H9 (cell line): ENCODE measurements around the gene DCAF8. TPM values are rescaled to one million over a fixed set of nuclear protein-coding genes. Genes with fewer than 3 reads are reported as not detected.

ENCODE experiments used
- DNase-seq: peaks from one replicate; pipeline ENCODE4 v3.0.0-alpha.2; 2017
- H2AFZ ChIP-seq: one replicate; pipeline ENCODE4 v1.6.1; 2013; ENCODE audit warnings: mild to moderate bottlenecking, low read length, control low read depth, moderate library complexity
- H2AK5ac ChIP-seq: 2 replicates; pipeline ENCODE4 v1.6.1; 2013; ENCODE audit warnings: low read length, control low read depth, mixed read lengths; ENCODE audit not compliant: insufficient read length
- H2BK120ac ChIP-seq: one replicate; pipeline ENCODE4 v1.6.1; 2013; ENCODE audit warnings: low read depth, mild to moderate bottlenecking, low read length, control low read depth, inconsistent platforms; ENCODE audit not compliant: poor library complexity, severe bottlenecking
- H2BK12ac ChIP-seq: 2 replicates; pipeline ENCODE4 v1.6.1; 2013; ENCODE audit warnings: low read length, control low read depth, mixed read lengths, low read depth; ENCODE audit not compliant: insufficient read length
- H2BK15ac ChIP-seq: 2 replicates; pipeline ENCODE4 v1.6.1; 2013; ENCODE audit warnings: low read depth, low read length, control low read depth
- H2BK20ac ChIP-seq: one replicate; pipeline ENCODE4 v1.6.1; 2013; ENCODE audit warnings: low read depth, mild to moderate bottlenecking, low read length, control low read depth, inconsistent platforms; ENCODE audit not compliant: poor library complexity, severe bottlenecking
- H2BK5ac ChIP-seq: 2 replicates; pipeline ENCODE4 v1.6.1; 2013; ENCODE audit warnings: low read length, control low read depth, mixed read lengths; ENCODE audit not compliant: insufficient read length
- H3K14ac ChIP-seq: 2 replicates; pipeline ENCODE4 v1.6.1; 2013; ENCODE audit warnings: low read length, control low read depth; ENCODE audit not compliant: insufficient read depth
- H3K18ac ChIP-seq: 2 replicates; pipeline ENCODE4 v1.6.1; 2013; ENCODE audit warnings: low read depth, mild to moderate bottlenecking, mixed read lengths, low read length, control low read depth; ENCODE audit not compliant: insufficient read length
- H3K23ac ChIP-seq: 2 replicates; pipeline ENCODE4 v1.6.1; 2013; ENCODE audit warnings: low read length, control low read depth, mixed read lengths, low read depth; ENCODE audit not compliant: insufficient read length
- H3K23me2 ChIP-seq: 2 replicates; pipeline ENCODE4 v1.6.1; 2013; ENCODE audit warnings: low read depth, mild to moderate bottlenecking, mixed read lengths, low read length, control low read depth; ENCODE audit not compliant: insufficient read length, poor library complexity, severe bottlenecking
- H3K27ac ChIP-seq: 2 replicates; pipeline ENCODE4 v1.5.1; 2013; ENCODE audit warnings: low read length, control low read depth, mixed read lengths, low read depth; ENCODE audit not compliant: insufficient read length
- H3K27me3 ChIP-seq: 2 replicates; pipeline ENCODE4 v1.6.1; 2013; ENCODE audit warnings: low read length, control low read depth, inconsistent platforms; ENCODE audit not compliant: insufficient read depth
- H3K4ac ChIP-seq: 2 replicates; pipeline ENCODE4 v1.6.1; 2013; ENCODE audit warnings: low read depth, mild to moderate bottlenecking, control low read depth, inconsistent platforms, low read length, moderate library complexity
- H3K4me1 ChIP-seq: 2 replicates; pipeline ENCODE4 v1.6.1; 2013; ENCODE audit warnings: low read length, control low read depth, inconsistent platforms; ENCODE audit not compliant: insufficient read depth
- H3K4me2 ChIP-seq: 2 replicates; pipeline ENCODE4 v1.6.1; 2013; ENCODE audit warnings: low read length, control low read depth, mixed read lengths; ENCODE audit not compliant: insufficient read length, insufficient read depth
- H3K56ac ChIP-seq: 2 replicates; pipeline ENCODE4 v1.6.1; 2013; ENCODE audit warnings: low read depth, mild to moderate bottlenecking, mixed read lengths, low read length, control low read depth; ENCODE audit not compliant: insufficient read length
- H3K79me1 ChIP-seq: 2 replicates; pipeline ENCODE4 v1.6.1; 2013; ENCODE audit warnings: low read depth, mild to moderate bottlenecking, moderate library complexity, low read length, control low read depth, inconsistent platforms; ENCODE audit not compliant: insufficient read depth, poor library complexity, severe bottlenecking
- H3K79me2 ChIP-seq: 2 replicates; pipeline ENCODE4 v1.6.1; 2013; ENCODE audit warnings: low read length, control low read depth, inconsistent platforms; ENCODE audit not compliant: insufficient read depth
- H3K9ac ChIP-seq: 2 replicates; pipeline ENCODE4 v1.6.1; 2013; ENCODE audit warnings: low read length, control low read depth, mixed read lengths; ENCODE audit not compliant: insufficient read length; ENCODE audit errors: extremely low read depth
- H3K9me3 ChIP-seq: one replicate; pipeline ENCODE4 v1.6.1; 2013; ENCODE audit warnings: low read depth, low read length, inconsistent platforms; ENCODE audit not compliant: control insufficient read depth
- H3T11ph ChIP-seq: one replicate; pipeline ENCODE4 v1.6.1; 2013; ENCODE audit warnings: mild to moderate bottlenecking, low read length, control low read depth, inconsistent platforms
- H4K20me1 ChIP-seq: one replicate; pipeline ENCODE4 v1.6.1; 2013; ENCODE audit not compliant: control insufficient read depth, insufficient read length, insufficient read depth
- H4K5ac ChIP-seq: 2 replicates; pipeline ENCODE4 v1.6.1; 2013; ENCODE audit warnings: low read depth, mild to moderate bottlenecking, mixed read lengths, low read length, control low read depth; ENCODE audit not compliant: insufficient read length
- H4K8ac ChIP-seq: replicated peaks from 2 replicates; pipeline ENCODE4 v1.6.1; 2013; ENCODE audit warnings: low read length, control low read depth, mixed read lengths, low read depth; ENCODE audit not compliant: insufficient read length
- H4K91ac ChIP-seq: 2 replicates; pipeline ENCODE4 v1.6.1; 2013; ENCODE audit warnings: low read depth, mild to moderate bottlenecking, moderate library complexity, mixed read lengths, low read length, control low read depth; ENCODE audit not compliant: insufficient read length
- H3K27ac Mint-ChIP-seq, 3 experiments: 2 replicates in 2 of 3; 3 replicates in 1 of 3; pipeline ENCODE4 v1.8.0; 2020 to 2021; ENCODE audit warnings: mixed read lengths in 3 of 3, mild to moderate bottlenecking in 1 of 3, moderate library complexity in 1 of 3
- H3K27me3 Mint-ChIP-seq: 2 replicates; pipeline ENCODE4 v1.8.0; 2021; ENCODE audit warnings: low read depth, mild to moderate bottlenecking, moderate library complexity, mixed read lengths
- H3K36me3 Mint-ChIP-seq, 3 experiments: 2 replicates in 2 of 3; 3 replicates in 1 of 3; pipeline ENCODE4 v1.8.0; 2020 to 2021; ENCODE audit warnings: low read depth in 3 of 3, mixed read lengths in 3 of 3; ENCODE audit not compliant: insufficient read depth in 1 of 3
- H3K4me1 Mint-ChIP-seq, 2 experiments: 2 replicates each; pipeline ENCODE4 v1.8.0; 2020; ENCODE audit warnings: mixed read lengths in 2 of 2
- H3K4me3 Mint-ChIP-seq, 2 experiments: 2 replicates in 1 of 2; 3 replicates in 1 of 2; pipeline ENCODE4 v1.8.0; 2020 to 2021; ENCODE audit warnings: mild to moderate bottlenecking in 2 of 2, mixed read lengths in 2 of 2, moderate library complexity in 1 of 2
- H3K9me3 Mint-ChIP-seq, 2 experiments: 2 replicates in 1 of 2; 3 replicates in 1 of 2; pipeline ENCODE4 v1.8.0; 2020; ENCODE audit warnings: mild to moderate bottlenecking in 2 of 2, mixed read lengths in 2 of 2, moderate library complexity in 1 of 2
- CTCF ChIP-seq: fragments of 200-600 bp; sonication (generic); conservative IDR thresholded peaks from 3 replicates; pipeline ENCODE4 v1.8.0; 2021; ENCODE audit warnings: antibody characterized with exemption, mild to moderate bottlenecking
- WGBS: extraction: QIAGEN DNeasy Blood & Tissue Kit; methylation state at CpG from one replicate; pipeline ENCODE4 v1.1.7; 2013; ENCODE audit warnings: missing lambda C conversion rate, low lambda C conversion rate, mixed read lengths; ENCODE audit not compliant: insufficient read length; ENCODE audit errors: extremely low coverage; 5-methylcytosine and 5-hydroxymethylcytosine counted together
- total RNA-seq: library from RNA; stranded (reverse); gene quantifications from 2 replicates; pipeline ENCODE4 v1.2.1, GENCODE V29; 2021

Gene DCAF8
- total RNA-seq, 1 experiment from 2014 or later = 106 TPM

- H2AFZ ChIP-seq = no peak overlapping the region
- peaks cover 26% of the 10 kb centered on the region for H3K4me1 ChIP-seq
- TF ChIP-seq CTCF = no peak
- no peaks in the 10 kb centered on the region for H3K79me2 ChIP-seq
- H2BK12ac ChIP-seq = no peak overlapping the region
- no peak overlapping the region for H3T11ph ChIP-seq
- H3K27me3 ChIP-seq = no peaks in the 10 kb centered on the region
- no peak overlapping the region for H3K18ac ChIP-seq
- no peaks in the 10 kb centered on the region for H3K9me3 ChIP-seq
- no peaks in the 10 kb centered on the region for H3K79me1 ChIP-seq
- peak overlapping the region in 1 of 3 experiments; percentile 18; a peak in 1 of 7 replicates for H3K27ac Mint-ChIP-seq
- H2BK120ac ChIP-seq = no peak overlapping the region
- no peaks in the 10 kb centered on the region for H3K23me2 ChIP-seq
- peaks cover 56% of the 10 kb centered on the region for H3K27me3 Mint-ChIP-seq
- H4K20me1 ChIP-seq = no peaks in the 10 kb centered on the region
- H3K23ac ChIP-seq = no peak overlapping the region
- no peak overlapping the region for H4K5ac ChIP-seq
- no peak overlapping the region for H3K56ac ChIP-seq
- H3K9me3 Mint-ChIP-seq = no peaks in the 10 kb centered on the region; a peak in 1 of 5 replicates
- H4K8ac ChIP-seq = no peak overlapping the region
- no peak overlapping the region for H3K27ac ChIP-seq
- H3K14ac ChIP-seq = no peak overlapping the region
- no peak overlapping the region for H4K91ac ChIP-seq
- H3K4me2 ChIP-seq = no peak overlapping the region
- no peak overlapping the region for H2BK5ac ChIP-seq
- H2AK5ac ChIP-seq = no peak overlapping the region
- H3K4ac ChIP-seq = no peak overlapping the region
- H3K4me3 Mint-ChIP-seq = no peak overlapping the region
- no peak overlapping the region for H2BK15ac ChIP-seq
- DNase-seq = no peak
- H2BK20ac ChIP-seq = no peak overlapping the region
- WGBS = no CpG with 5 or more reads among the region's 5 CpGs
- H3K36me3 Mint-ChIP-seq = peaks cover 0 to 3% (median 0%) of the 10 kb centered on the region in 3 experiments; a peak in 1 of 7 replicates
- H3K4me1 Mint-ChIP-seq = peaks cover 53 to 62% of the 10 kb centered on the region in 2 experiments
- no peak overlapping the region for H3K9ac ChIP-seq
Measured at GRCh38 chr1:160168016-160168415, 94.3 kb downstream of the DCAF8 start.
